WTC11 (cell line): Measurements from ENCODE around the gene DEPDC1B. TPM values are rescaled to one million over a fixed set of nuclear protein-coding genes. Genes with fewer than 3 reads are reported as not detected.

Experiments
- ATAC-seq: fragments of 200-7000 bp; cut with Tn5 transposase; 2 replicates; pipeline ENCODE4 v1.10.0; 2021; ENCODE audit warnings: mild to moderate bottlenecking, moderate library complexity
- CTCF ChIA-PET: fragments of 300-600 bp; sonication (Branson Sonifier 250); formaldehyde crosslinking; loops from one replicate; lab custom pipeline; 2021; ENCODE audit warnings: antibody characterized with exemption; lab: Charles Lee
- POLR2A ChIA-PET: fragments of 350-600 bp; sonication (Branson Sonifier 250); formaldehyde crosslinking; loops from one replicate; lab custom pipeline; 2021; ENCODE audit warnings: antibody characterized with exemption; lab: Charles Lee
- DNase-seq: peaks from one replicate; pipeline ENCODE4 v3.0.0; 2021; ENCODE audit warnings: low spot score
- H3K27ac Mint-ChIP-seq: 2 replicates; pipeline ENCODE4 v1.8.0; 2021; ENCODE audit warnings: mixed read lengths
- H3K27me3 Mint-ChIP-seq: 2 replicates; pipeline ENCODE4 v1.8.0; 2021; ENCODE audit warnings: low read depth, mild to moderate bottlenecking, moderate library complexity, mixed read lengths
- H3K36me3 Mint-ChIP-seq: 2 replicates; pipeline ENCODE4 v1.8.0; 2021; ENCODE audit warnings: mixed read lengths
- H3K4me1 Mint-ChIP-seq: 2 replicates; pipeline ENCODE4 v1.8.0; 2022; ENCODE audit warnings: mixed read lengths
- H3K4me3 Mint-ChIP-seq: 2 replicates; pipeline ENCODE4 v1.8.0; 2021; ENCODE audit warnings: mild to moderate bottlenecking, moderate library complexity, mixed read lengths
- H3K9me3 Mint-ChIP-seq: 2 replicates; pipeline ENCODE4 v1.8.0; 2021; ENCODE audit warnings: mixed read lengths
- ATF2 ChIP-seq: sonication (generic); formaldehyde crosslinking; IDR thresholded peaks from 2 replicates; pipeline ENCODE4 v1.8.1; 2022; ENCODE audit warnings: low read depth, missing genetic modification reagents, borderline replicate concordance
- ATF6 ChIP-seq: sonication (generic); formaldehyde crosslinking; IDR thresholded peaks from 2 replicates; pipeline ENCODE4 v1.8.1; 2023; ENCODE audit warnings: mild to moderate bottlenecking, missing genetic modification reagents
- EMX1 ChIP-seq: fragments of 250-450 bp; sonication (Bioruptor Pico); IDR thresholded peaks from 2 replicates; pipeline ENCODE4 v1.8.0; 2021; ENCODE audit warnings: mild to moderate bottlenecking
- FOXP1 ChIP-seq: sonication (generic); formaldehyde crosslinking; IDR thresholded peaks from 2 replicates; pipeline ENCODE4 v1.8.0; 2022; ENCODE audit warnings: missing genetic modification reagents, mild to moderate bottlenecking, moderate library complexity, borderline replicate concordance
- GABPB1 ChIP-seq: sonication (generic); formaldehyde crosslinking; IDR thresholded peaks from 2 replicates; pipeline ENCODE4 v1.8.1; 2023; ENCODE audit warnings: mild to moderate bottlenecking, missing genetic modification reagents
- TEAD4 ChIP-seq: sonication (generic); formaldehyde crosslinking; IDR thresholded peaks from 2 replicates; pipeline ENCODE4 v1.8.0; 2022; ENCODE audit warnings: mild to moderate bottlenecking, missing genetic modification reagents
- USF1 ChIP-seq: sonication (generic); formaldehyde crosslinking; IDR thresholded peaks from 2 replicates; pipeline ENCODE4 v1.8.0; 2022; ENCODE audit warnings: mild to moderate bottlenecking, missing genetic modification reagents
- ZBTB43 ChIP-seq: sonication (generic); formaldehyde crosslinking; IDR thresholded peaks from 2 replicates; pipeline ENCODE4 v1.8.1; 2023; ENCODE audit warnings: mild to moderate bottlenecking, missing genetic modification reagents
- ZNF232 ChIP-seq: sonication (generic); formaldehyde crosslinking; IDR thresholded peaks from 2 replicates; pipeline ENCODE4 v1.8.0; 2022; ENCODE audit warnings: mild to moderate bottlenecking, missing genetic modification reagents
- ZNF263 ChIP-seq: sonication (generic); formaldehyde crosslinking; IDR thresholded peaks from 2 replicates; pipeline ENCODE4 v1.8.1; 2022; ENCODE audit warnings: low read depth, mild to moderate bottlenecking, moderate library complexity, missing genetic modification reagents
- ZNF423 ChIP-seq: fragments of 250-450 bp; sonication (Bioruptor Pico); IDR thresholded peaks from 2 replicates; pipeline ENCODE4 v2.1.2; 2022; ENCODE audit warnings: mild to moderate bottlenecking, moderate library complexity
- ZNF425 ChIP-seq: fragments of 250-450 bp; sonication (Bioruptor Pico); conservative IDR thresholded peaks from 2 replicates; pipeline ENCODE4 v1.9.0; 2021; ENCODE audit warnings: mild to moderate bottlenecking
- ZNF512 ChIP-seq: sonication (generic); formaldehyde crosslinking; IDR thresholded peaks from 2 replicates; pipeline ENCODE4 v1.8.1; 2022; ENCODE audit warnings: missing genetic modification reagents, borderline replicate concordance
- total RNA-seq: library from RNA; stranded (reverse); gene quantifications from 3 replicates; pipeline ENCODE4 v1.2.3, GENCODE V29; 2021

Gene DEPDC1B
- total RNA-seq, 1 experiment from 2014 or later = 55.1 TPM

- no peak for TF ChIP-seq ZNF425 (CRISPR knock-in tag)
- no peak for TF ChIP-seq ZNF263 (CRISPR knock-in tag)
- TF ChIP-seq ZBTB43 = no peak
Measured at GRCh38 chr5:60673334-60673733, 26.6 kb downstream of the DEPDC1B start (continued).

- Mint-ChIP-seq H3K27ac (peak overlapping the region; percentile 77), H3K4me1 (peaks cover 21% of the 10 kb centered on the region)
Measured at GRCh38 chr5:60672693-60673264, 27.2 kb downstream of the DEPDC1B start.

GRCh38 chr5:60671899-60672692 is 27.9 kb downstream of the DEPDC1B start:
- Mint-ChIP-seq H3K36me3 (no peaks in the 10 kb centered on the region), H3K4me1 (peaks cover 18% of the 10 kb centered on the region), H3K27ac (peak overlapping the region; percentile 60; the same call in 1 of the 2 replicates), H3K4me3 (no peak overlapping the region), H3K9me3 (no peaks in the 10 kb centered on the region), H3K27me3 (no peaks in the 10 kb centered on the region)
- TF ChIP-seq ATF6 (CRISPR knock-in tag) (no peak), USF1 (CRISPR knock-in tag) (no peak), ZNF423 (CRISPR knock-in tag) (no peak), ATF2 (no peak), ZNF512 (CRISPR knock-in tag) (no peak), EMX1 (CRISPR knock-in tag) (no peak), TEAD4 (no peak)
- POLR2A ChIA-PET = no interaction called here
- no peak for DNase-seq
- ATAC-seq = no peak
- CTCF ChIA-PET = no interaction called here

More at GRCh38 chr5:60672693-60673264, 27.2 kb downstream of the DEPDC1B start:
- TF ChIP-seq ZNF263 (CRISPR knock-in tag) = no peak
- TF ChIP-seq FOXP1 = no peak
- no peak for TF ChIP-seq ATF2
- TF ChIP-seq ZNF232 = no peak
- peak; percentile 75 for TF ChIP-seq GABPB1 (CRISPR knock-in tag)
- POLR2A ChIA-PET = no interaction called here
- Mint-ChIP-seq H3K9me3 (no peaks in the 10 kb centered on the region), H3K27me3 (no peaks in the 10 kb centered on the region), H3K4me3 (no peak overlapping the region), H3K36me3 (no peaks in the 10 kb centered on the region)
- CTCF ChIA-PET = interaction anchor here (0.6 to 1.4 kb wide), 2 partner anchors 15 to 197 kb away, joined by 3 to 5 read pairs; no protein-coding TSS in a partner anchor
- ATAC-seq = no peak
- no peak for DNase-seq
